ENCODE data around the gene NR3C1.

- TF ChIP-seq CTCF (conservative IDR thresholded peaks at IDR 0.05 in 1 of 2, IDR thresholded peaks at IDR 0.05 in 1 of 2; ENCODE audit: extremely low read depth in 1 of 2, insufficient read depth in 1 of 2, low read depth in 1 of 2, low read length in 2 of 2) (no peak), EZH2 (IDR thresholded peaks at IDR 0.05; ENCODE audit: borderline replicate concordance, low read length) (no peak)
These were observed 14.8 kb upstream of the NR3C1 start for GRCh38 chr5:143418140-143418866.
